Ectodermal cell (in vitro differentiated cells): Measurements from ENCODE around the gene SLC22A6.

ENCODE experiments used
- H3K27ac ChIP-seq: 2 replicates; pipeline ENCODE4 v1.7.0; 2013; ENCODE audit warnings: mild to moderate bottlenecking, low read depth, low read length; ENCODE audit not compliant: insufficient read depth, poor library complexity, severe bottlenecking
- H3K27me3 ChIP-seq: 2 replicates; pipeline ENCODE4 v1.7.0; 2013; ENCODE audit warnings: mild to moderate bottlenecking, low read length; ENCODE audit not compliant: insufficient read depth, control insufficient read depth, poor library complexity, severe bottlenecking
- H3K36me3 ChIP-seq: one replicate; pipeline ENCODE4 v1.7.0; 2013; ENCODE audit warnings: low read length; ENCODE audit not compliant: control insufficient read depth, insufficient read depth
- H3K4me1 ChIP-seq: one replicate; pipeline ENCODE4 v1.7.0; 2013; ENCODE audit warnings: low read length; ENCODE audit not compliant: control insufficient read depth, insufficient read depth
- H3K4me3 ChIP-seq: 2 replicates; pipeline ENCODE4 v1.7.0; 2013; ENCODE audit warnings: low read depth, low read length, control low read depth; ENCODE audit not compliant: insufficient read depth
- H3K9me3 ChIP-seq: 2 replicates; pipeline ENCODE4 v1.7.0; 2013; ENCODE audit warnings: mild to moderate bottlenecking, low read length, moderate library complexity; ENCODE audit not compliant: control insufficient read depth
- WGBS, 2 experiments: methylation state at CpG; one replicate each; pipeline ENCODE4 v1.1.7; 2013; ENCODE audit warnings: missing lambda C conversion rate in 2 of 2; 5-methylcytosine and 5-hydroxymethylcytosine counted together

The SLC22A6 gene

GRCh38 chr11:63014408-63015055 lies 29.8 kb upstream of the SLC22A6 start:
- H3K27ac ChIP-seq, result no peak overlapping the region
- H3K4me3 ChIP-seq, result no peak overlapping the region
- WGBS, 2 experiments, result 95% methylated on average over 13 of the region's 13 CpGs
- H3K4me1 ChIP-seq, result peaks cover 28% of the 10 kb centered on the region
- H3K27me3 ChIP-seq, result no peaks in the 10 kb centered on the region
- no peaks in the 10 kb centered on the region for H3K9me3 ChIP-seq
- no peaks in the 10 kb centered on the region for H3K36me3 ChIP-seq

GRCh38 chr11:63012839-63013238 lies 28.1 kb upstream of the SLC22A6 start:
- H3K27me3 ChIP-seq, result no peaks in the 10 kb centered on the region
- H3K4me1 ChIP-seq, result peaks cover 34% of the 10 kb centered on the region
- no peak overlapping the region for H3K4me3 ChIP-seq
- 86% methylated on average over 1 of the region's 1 CpG; no CpG with 5 or more reads in 1 of the 2 experiments for WGBS, 2 experiments
- H3K36me3 ChIP-seq, result no peaks in the 10 kb centered on the region
- no peaks in the 10 kb centered on the region for H3K9me3 ChIP-seq
- H3K27ac ChIP-seq, result no peak overlapping the region

GRCh38 chr11:63012430-63012829 lies 27.7 kb upstream of the SLC22A6 start:
- peaks cover 30% of the 10 kb centered on the region for H3K4me1 ChIP-seq
- H3K27ac ChIP-seq, result no peak overlapping the region
- H3K27me3 ChIP-seq, result no peaks in the 10 kb centered on the region
- 91 to 92% methylated on average over 11 of the region's 11 CpGs for WGBS, 2 experiments
- no peak overlapping the region for H3K4me3 ChIP-seq
- no peaks in the 10 kb centered on the region for H3K9me3 ChIP-seq
- H3K36me3 ChIP-seq, result no peaks in the 10 kb centered on the region

- H3K4me1 ChIP-seq, result peaks cover 17% of the 10 kb centered on the region
- no peaks in the 10 kb centered on the region for H3K27me3 ChIP-seq
- H3K4me3 ChIP-seq, result no peak overlapping the region
- H3K9me3 ChIP-seq, result no peaks in the 10 kb centered on the region
- H3K27ac ChIP-seq, result no peak overlapping the region
- H3K36me3 ChIP-seq, result no peaks in the 10 kb centered on the region
- 80 to 83% methylated on average over 5 of the region's 5 CpGs for WGBS, 2 experiments
Observed at GRCh38 chr11:63010934-63011439, 26.2 kb upstream of the SLC22A6 start.

GRCh38 chr11:63007920-63008319 lies 23.2 kb upstream of the SLC22A6 start:
- H3K27me3 ChIP-seq, result no peaks in the 10 kb centered on the region
- 78 to 86% methylated on average over 5 of the region's 5 CpGs for WGBS, 2 experiments

GRCh38 chr11:63001456-63001855 lies 16.7 kb upstream of the SLC22A6 start:
- 72% methylated on average over 9 of the region's 9 CpGs for WGBS, 2 experiments
- H3K27ac ChIP-seq, result no peak overlapping the region

More at GRCh38 chr11:63007920-63008319, 23.2 kb upstream of the SLC22A6 start:
- H3K27ac ChIP-seq, result no peak overlapping the region
- no peaks in the 10 kb centered on the region for H3K36me3 ChIP-seq
- H3K4me3 ChIP-seq, result no peak overlapping the region
- H3K9me3 ChIP-seq, result no peaks in the 10 kb centered on the region
- H3K4me1 ChIP-seq, result peaks cover 10% of the 10 kb centered on the region

GRCh38 chr11:62999649-63000048 lies 14.9 kb upstream of the SLC22A6 start:
- 92% methylated on average over 7 of the region's 7 CpGs for WGBS, 2 experiments

More at GRCh38 chr11:63001456-63001855, 16.7 kb upstream of the SLC22A6 start:
- Histone ChIP-seq H3K4me3 (no peak overlapping the region), H3K4me1 (peaks cover 3% of the 10 kb centered on the region), H3K27me3 (no peaks in the 10 kb centered on the region), H3K36me3 (no peaks in the 10 kb centered on the region), H3K9me3 (no peaks in the 10 kb centered on the region)

GRCh38 chr11:62999156-62999555 lies 14.4 kb upstream of the SLC22A6 start:
- Histone ChIP-seq H3K4me1 (peaks cover 3% of the 10 kb centered on the region), H3K36me3 (no peaks in the 10 kb centered on the region), H3K27ac (no peak overlapping the region), H3K27me3 (no peaks in the 10 kb centered on the region), H3K9me3 (no peaks in the 10 kb centered on the region), H3K4me3 (no peak overlapping the region)
- WGBS, 2 experiments, result 92 to 95% methylated on average over 5 of the region's 5 CpGs

More at GRCh38 chr11:62999649-63000048, 14.9 kb upstream of the SLC22A6 start:
- Histone ChIP-seq H3K4me1 (peaks cover 3% of the 10 kb centered on the region), H3K4me3 (no peak overlapping the region), H3K27me3 (no peaks in the 10 kb centered on the region), H3K9me3 (no peaks in the 10 kb centered on the region), H3K36me3 (no peaks in the 10 kb centered on the region), H3K27ac (no peak overlapping the region)

- WGBS, 2 experiments, result 43 to 75% methylated on average over 1 of the region's 1 CpG
- Histone ChIP-seq H3K4me1 (peaks cover 2% of the 10 kb centered on the region), H3K36me3 (no peaks in the 10 kb centered on the region), H3K27ac (no peak overlapping the region), H3K9me3 (no peaks in the 10 kb centered on the region), H3K27me3 (no peaks in the 10 kb centered on the region), H3K4me3 (no peak overlapping the region)
Observed at GRCh38 chr11:62996271-62996670, 11.5 kb upstream of the SLC22A6 start.

GRCh38 chr11:62994775-62995174 lies 10.0 kb upstream of the SLC22A6 start:
- Histone ChIP-seq H3K36me3 (no peaks in the 10 kb centered on the region), H3K27ac (no peak overlapping the region), H3K27me3 (no peaks in the 10 kb centered on the region), H3K4me1 (no peaks in the 10 kb centered on the region), H3K4me3 (no peak overlapping the region), H3K9me3 (no peaks in the 10 kb centered on the region)
- WGBS, 2 experiments, result 87 to 89% methylated on average over 4 of the region's 4 CpGs
